ENCODE data around the gene TRABD.

GRCh38 chr22:50200461-50201190, 14.9 kb downstream of the TRABD start, which contains the start of gene SELENOO:
- TF ChIP-seq, protein P1, sequence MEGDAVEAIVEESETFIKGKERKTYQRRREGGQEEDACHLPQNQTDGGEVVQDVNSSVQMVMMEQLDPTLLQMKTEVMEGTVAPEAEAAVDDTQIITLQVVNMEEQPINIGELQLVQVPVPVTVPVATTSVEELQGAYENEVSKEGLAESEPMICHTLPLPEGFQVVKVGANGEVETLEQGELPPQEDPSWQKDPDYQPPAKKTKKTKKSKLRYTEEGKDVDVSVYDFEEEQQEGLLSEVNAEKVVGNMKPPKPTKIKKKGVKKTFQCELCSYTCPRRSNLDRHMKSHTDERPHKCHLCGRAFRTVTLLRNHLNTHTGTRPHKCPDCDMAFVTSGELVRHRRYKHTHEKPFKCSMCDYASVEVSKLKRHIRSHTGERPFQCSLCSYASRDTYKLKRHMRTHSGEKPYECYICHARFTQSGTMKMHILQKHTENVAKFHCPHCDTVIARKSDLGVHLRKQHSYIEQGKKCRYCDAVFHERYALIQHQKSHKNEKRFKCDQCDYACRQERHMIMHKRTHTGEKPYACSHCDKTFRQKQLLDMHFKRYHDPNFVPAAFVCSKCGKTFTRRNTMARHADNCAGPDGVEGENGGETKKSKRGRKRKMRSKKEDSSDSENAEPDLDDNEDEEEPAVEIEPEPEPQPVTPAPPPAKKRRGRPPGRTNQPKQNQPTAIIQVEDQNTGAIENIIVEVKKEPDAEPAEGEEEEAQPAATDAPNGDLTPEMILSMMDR (IDR thresholded peaks at IDR 0.05), result no peak
- TF ChIP-seq POLR2A (IDR thresholded peaks at IDR 0.05), result peak; percentile 15 to 69
- TF ChIP-seq POLR2AphosphoS5 (IDR thresholded peaks at IDR 0.05), result peak in 1 of 3 donors; percentile 26
- TF ChIP-seq EP300 (IDR thresholded peaks at IDR 0.05), result no peak
